DMS53 treated with DMSO at 0.1 percent for 48 hours (cell line): Measurements from ENCODE around the gene STMP1.
"Not testable (repeated sequence)": the region's sequence is repeated elsewhere in the genome, so short reads cannot be mapped to it uniquely, and the experiment has no call there.

Source experiments
- DNase-seq: peaks from one replicate; lab custom pipeline; 2025; ENCODE audit not compliant: unreplicated experiment; lab: John Stamatoyannopoulos, UW

The STMP1 gene

DNA sequence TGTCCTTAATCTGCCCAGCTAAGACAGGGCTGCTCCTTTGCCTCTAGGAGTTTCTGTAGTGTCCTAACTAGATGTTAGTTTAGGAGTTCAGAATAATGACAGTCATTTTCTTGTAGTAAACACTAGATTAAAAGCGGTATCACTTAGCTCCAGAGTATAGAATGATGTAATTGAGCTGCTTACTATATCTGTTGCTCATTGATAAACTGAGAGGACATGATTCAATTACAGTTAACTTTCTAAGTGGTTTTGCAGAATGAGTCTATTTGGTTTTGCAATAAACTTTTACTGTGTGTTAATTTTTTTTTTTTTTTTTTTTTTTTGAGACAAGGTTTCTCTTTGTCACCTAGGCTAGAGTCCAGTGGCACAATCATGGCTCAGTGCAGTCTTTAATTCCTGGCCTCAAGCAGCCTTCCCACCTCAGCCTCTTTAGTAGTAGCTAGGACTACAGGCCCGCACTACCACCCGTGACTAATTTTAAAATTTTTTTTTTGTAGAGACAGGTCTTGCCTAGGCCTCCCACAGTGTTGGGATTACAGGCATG is 1.8 kb downstream of the STMP1 start:
- DNase-seq: no peak

GRCh38 chr7:135665042-135665441 is 2.7 kb downstream of the STMP1 start:
- DNase-seq: no peak

DNA sequence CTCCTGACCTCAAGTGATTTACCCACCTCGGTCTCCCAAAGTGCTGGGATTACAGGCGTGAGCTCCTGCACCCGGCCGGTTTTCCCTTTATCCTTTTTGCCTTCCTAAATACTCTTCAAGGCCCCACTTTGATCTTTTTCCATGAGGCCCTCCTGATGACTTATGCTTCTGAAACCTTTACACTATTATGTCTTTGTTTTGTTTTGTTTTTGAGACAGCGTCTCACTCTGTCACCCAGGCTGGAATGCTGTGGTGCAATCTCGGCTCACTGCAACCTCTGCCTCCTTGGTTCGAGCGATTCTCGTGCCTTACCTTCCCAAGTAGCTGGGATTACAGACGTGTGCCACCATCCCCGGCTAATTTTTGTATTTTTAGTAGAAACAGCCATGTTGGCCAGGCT is 3.8 kb downstream of the STMP1 start:
- DNase-seq: no peak

DNA sequence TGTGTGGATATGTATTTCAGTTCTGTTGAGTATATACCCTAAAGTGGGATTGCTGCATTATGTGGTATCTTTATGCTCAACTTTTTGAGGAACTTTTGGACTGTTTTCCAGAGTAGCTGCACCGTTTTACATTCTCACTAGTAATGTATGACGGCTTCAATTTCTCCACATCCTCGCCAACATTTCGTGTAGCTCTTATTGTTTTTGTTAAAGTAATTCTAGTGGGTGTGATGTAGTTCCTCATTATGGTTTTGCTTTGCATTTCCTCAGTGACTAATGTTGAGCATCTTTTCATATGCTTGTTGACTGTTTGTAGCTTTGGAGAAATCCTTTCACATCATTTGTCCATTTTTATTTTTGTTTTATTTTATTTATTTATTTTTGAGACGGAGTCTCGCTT is 4.5 kb downstream of the STMP1 start:
- DNase-seq: no peak

DNA sequence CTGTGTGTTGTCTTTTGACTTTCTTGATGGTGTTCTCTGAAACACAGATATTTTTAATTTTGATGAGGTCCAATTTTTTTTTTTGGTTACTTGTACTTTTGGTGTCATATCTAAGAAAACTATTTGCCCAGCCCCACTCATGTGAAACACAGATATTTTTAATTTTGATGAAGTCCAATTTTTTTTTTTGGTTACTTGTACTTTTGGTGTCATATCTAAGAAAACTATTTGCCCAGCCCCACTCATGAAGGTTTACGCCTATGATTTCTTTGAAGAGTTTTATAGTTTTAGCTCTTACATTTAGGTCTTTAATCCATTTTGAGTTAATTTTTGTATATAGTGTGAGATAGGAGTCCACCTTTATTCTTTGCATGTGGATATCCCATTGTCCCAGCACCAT is 5.3 kb downstream of the STMP1 start:
- not testable (repeated sequence) for DNase-seq

DNA sequence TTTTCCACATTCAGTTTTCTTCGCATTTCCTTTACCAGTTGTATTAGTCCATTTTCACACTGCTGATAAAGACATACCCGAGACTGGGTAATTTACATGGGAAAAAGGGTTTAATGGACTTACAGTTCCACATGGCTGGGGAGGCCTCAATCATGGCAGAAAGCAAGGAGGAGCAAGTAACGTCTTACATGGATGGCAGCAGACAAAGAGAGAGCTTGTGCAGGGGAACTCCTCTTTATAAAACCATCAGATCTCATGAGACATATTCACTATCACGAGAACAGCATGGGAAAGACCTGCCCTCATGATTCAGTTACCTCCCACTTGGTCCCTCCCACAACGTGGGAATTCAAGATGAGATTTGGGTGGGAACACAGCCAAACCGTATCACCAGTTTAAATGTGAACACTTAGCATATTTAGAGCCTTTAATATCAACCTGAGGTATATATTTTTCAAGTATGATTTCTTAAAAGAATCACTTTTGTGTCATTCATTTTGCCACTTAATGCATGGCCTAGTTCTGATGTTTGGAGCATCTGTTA is 6.6 kb downstream of the STMP1 start:
- not testable (repeated sequence) for DNase-seq

- DNase-seq: no peak
Observed at GRCh38 chr7:135669774-135670173, 7.5 kb downstream of the STMP1 start.

DNA sequence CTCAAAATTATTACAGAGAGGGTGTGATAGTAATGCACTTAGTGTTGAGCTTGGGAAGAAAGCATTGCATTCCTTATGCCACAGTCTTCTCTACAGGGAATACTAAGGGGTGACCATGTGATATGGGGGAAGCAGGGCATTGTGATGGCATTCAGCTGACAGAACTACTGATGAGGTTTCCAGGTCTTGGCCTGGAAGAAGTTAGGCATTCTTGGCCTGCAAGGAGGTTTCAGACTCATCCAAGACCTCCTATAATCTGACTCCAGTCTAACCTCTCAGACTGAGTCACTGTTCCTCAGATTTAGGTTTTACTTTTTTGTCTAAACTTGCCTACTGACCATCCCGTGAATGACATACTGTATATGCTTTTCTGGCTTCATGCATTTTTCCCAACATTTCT is 7.9 kb downstream of the STMP1 start:
- DNase-seq: no peak

DNA sequence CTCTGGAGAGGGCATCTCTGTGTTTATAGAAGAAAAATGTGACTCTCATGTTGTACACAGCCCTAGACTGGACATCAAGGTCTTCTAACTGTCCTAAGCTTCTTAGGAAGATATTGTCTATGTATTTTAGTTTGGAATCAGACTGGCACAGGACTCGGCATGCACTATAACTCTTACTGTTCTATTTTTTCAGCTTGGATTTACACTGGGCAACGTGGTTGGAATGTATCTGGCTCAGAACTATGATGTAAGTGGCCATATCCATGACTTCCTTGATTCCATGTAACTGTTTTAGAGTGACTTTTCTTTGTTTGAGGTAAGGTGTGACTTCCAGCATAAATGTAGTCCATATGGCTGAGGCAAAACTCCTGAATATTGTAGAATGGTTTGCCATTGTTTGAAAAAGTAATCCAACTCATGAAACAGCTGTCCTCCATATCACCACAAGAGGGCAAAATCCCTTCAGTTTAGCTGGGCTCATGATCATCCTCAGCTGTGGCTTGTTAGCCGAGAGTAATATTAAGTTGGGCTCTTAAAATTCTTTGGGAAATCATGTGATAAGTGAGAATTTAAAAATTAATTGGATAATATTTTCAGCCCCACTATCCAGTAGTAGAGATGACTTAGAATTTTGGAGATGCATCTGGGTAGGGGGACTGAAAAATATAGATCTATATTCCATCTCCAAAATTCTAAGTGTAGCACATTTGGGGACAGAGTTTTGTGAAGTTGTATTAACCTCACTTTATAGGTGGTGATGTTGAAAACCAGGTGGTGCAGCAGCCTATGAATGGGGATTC is 10.4 kb downstream of the STMP1 start:
- DNase-seq: peak; percentile 65

GRCh38 chr7:135673360-135673706 is 11.0 kb downstream of the STMP1 start:
- DNase-seq: no peak

DNA sequence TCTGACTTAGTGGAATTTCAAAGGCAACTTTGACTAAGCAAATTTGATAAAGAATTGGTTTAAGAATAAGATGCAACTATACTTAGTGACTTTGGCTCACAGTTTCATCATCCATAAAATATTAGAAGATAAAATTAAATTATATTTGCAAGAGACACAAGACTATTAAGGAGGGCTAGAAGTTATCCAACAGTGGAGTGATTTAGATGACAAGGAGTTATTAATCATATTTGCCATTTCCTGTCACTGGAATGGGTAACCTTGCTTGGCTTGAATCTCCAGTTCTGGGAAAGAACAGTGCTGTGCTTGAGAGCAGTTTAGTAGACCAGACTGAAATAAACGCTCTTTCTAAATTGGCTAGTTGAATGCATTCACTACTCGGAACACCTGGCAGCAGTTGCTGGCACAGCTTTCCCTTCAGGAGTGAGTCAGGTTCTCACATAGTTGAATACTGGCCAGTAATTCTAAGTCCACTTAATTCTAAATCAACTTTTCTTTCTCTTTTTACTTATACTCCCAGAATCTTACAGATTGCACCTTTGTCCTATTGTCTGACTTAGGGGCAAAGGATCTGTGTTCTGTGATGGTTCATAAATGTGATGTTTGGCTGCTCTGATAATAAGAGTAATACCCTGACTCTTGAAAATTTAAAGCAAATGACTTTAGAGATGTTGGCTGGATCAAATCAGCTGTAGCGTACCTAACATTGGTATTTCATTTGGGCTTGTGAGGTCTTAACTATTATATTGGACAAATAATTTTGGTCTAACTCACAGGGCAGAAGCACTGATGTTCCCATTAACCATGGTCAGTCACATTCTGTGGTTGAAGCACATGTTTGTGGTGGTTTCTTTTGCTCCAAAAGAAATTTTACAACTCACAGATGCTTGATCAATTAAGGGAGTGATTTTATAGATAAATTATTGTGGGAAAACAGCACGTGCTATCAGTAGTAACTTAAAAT is 16.6 kb downstream of the STMP1 start:
- DNase-seq: no peak

DNA sequence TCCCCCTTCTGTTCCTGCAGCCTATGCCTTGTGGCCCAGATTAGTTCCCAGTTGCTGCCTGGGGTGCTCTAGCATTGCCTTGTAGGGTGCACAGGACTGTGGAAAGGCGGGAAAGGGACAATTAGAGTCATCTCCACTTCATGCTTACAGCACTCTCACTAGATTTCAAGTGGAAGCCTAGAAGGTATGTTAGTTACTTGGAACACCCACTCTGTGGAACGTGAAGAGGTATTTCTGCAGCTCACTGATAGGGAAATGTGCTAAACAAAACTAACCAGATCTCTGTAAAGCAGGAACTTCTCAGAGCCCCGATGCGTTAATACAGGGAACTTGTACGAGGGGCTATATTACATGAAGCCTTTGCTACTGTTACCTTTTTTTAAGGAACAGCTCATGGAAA is 19.4 kb downstream of the STMP1 start:
- no peak for DNase-seq

DNA sequence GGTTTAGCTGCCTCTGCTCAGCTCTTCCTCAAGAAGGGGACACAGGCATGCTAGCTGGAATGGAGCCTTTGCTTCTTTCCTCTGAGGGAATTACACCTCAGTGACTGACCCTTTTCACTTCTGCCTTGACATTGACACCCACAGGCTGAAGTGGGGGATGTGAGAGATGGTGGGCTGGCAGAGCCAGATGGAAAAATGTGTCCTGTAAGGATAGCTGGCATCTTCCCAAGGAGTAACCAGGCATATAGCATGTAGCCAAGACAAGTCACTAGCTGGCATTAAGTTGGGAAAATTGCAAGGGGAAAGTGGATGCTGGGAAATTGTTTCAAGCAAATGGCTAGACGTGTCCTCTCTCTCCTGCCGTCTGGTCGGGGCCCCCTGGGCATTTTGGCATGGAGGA is 19.9 kb downstream of the STMP1 start:
- no peak for DNase-seq

- no peak for DNase-seq
Observed at GRCh38 chr7:135683609-135684008, 21.3 kb downstream of the STMP1 start.

GRCh38 chr7:135684136-135684535 is 21.8 kb downstream of the STMP1 start:
- no peak for DNase-seq

GRCh38 chr7:135684699-135685098 is 22.4 kb downstream of the STMP1 start:
- no peak for DNase-seq

GRCh38 chr7:135685306-135686084 is 23.2 kb downstream of the STMP1 start:
- DNase-seq: no peak

- DNase-seq: no peak
Observed at GRCh38 chr7:135687466-135687865, 25.2 kb downstream of the STMP1 start.

DNA sequence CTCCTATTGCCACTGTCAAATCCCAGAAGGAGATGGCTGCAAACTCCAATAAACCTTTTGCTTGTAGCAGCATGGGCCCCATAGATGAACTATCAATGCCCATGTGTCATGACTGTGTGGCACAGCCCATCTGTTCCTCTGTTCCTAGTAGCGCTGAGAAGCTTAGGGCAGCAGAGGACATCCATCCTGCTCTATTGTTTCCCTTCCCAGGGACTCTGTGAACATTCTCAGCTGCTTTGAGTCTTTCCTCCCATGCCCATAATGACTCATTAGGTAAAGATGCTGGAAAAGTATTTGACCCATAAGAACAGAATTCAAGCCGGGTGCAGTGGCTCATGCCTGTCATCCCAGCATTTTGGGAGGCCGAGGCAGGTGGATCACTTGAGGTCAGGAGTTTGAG is 28.3 kb downstream of the STMP1 start:
- no peak for DNase-seq

DNA sequence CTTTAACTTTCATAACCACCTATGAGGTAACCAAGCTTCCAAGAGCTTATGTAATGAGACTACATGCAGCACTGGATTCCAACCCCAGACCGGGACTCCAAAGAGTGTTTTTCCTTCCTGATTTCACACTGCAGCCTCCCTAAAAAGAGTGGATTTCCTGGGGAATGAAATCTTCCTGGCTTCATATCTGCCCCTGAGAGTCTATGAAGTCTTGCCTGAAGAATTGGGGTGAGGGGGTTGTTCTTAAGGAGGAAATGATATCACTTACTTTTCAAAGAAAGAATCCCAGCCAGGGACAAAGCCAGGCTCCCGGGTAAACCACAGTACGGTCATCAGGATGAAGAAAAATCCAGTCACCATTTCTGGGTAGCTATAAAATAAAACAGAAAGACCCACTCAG is 29.7 kb downstream of the STMP1 start:
- no peak for DNase-seq

DNA sequence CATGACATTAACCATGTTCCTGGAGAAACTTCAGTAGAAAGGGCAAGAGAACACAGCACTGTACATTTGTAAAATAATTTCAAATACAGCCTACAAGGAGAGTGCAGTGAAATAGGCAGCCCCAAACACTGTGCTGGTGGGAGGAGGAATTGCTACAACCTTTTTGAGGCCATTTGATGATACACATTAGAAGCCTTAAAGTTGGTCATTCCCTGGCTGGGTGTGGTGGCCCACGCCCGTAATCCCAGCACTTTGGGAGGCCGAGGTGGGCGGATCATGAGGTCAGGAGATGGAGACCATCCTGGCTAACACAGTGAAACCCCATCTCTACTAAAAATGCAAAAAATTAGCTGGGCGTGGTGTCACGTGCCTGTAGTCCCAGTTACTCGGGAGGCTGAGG is 30.3 kb downstream of the STMP1 start:
- DNase-seq: not testable (repeated sequence)
